Esophagus squamous epithelium (tissue), 5 donors: Measurements from ENCODE around the gene BNC2. TPM values are rescaled to one million over a fixed set of nuclear protein-coding genes. Genes with fewer than 3 reads are reported as not detected.

Experiments used
- DNase-seq: peaks from one replicate; lab custom pipeline; 2025; lab: John Stamatoyannopoulos, UW
- H3K27ac ChIP-seq, 4 donors: fragments of 200-600 bp; sonication (generic); one replicate each; pipeline ENCODE4 v1.5.1; 2016 to 2019; ENCODE audit warnings: mild to moderate bottlenecking in 1 of 4
- H3K27me3 ChIP-seq, 4 donors: fragments of 200-600 bp; sonication (generic); 1 replicate in 3 of 4; 2 replicates in 1 of 4; pipeline versions ENCODE4 v1.5.1 to v1.6.0; 2017 to 2021; ENCODE audit warnings: antibody characterized with exemption in 1 of 4
- H3K36me3 ChIP-seq, 3 donors: fragments of 200-600 bp; sonication (generic); one replicate each; pipeline ENCODE4 v1.5.1; 2016 to 2019
- H3K4me1 ChIP-seq, 3 donors: fragments of 200-600 bp; sonication (generic); one replicate each; pipeline ENCODE4 v1.5.1; 2017 to 2019
- H3K4me3 ChIP-seq, 4 donors: fragments of 200-600 bp; sonication (generic); 1 replicate in 3 of 4; 2 replicates in 1 of 4; pipeline ENCODE4 v1.5.1; 2016 to 2019; ENCODE audit warnings: mild to moderate bottlenecking in 2 of 4, moderate library complexity in 1 of 4
- H3K9me3 ChIP-seq, 3 donors: fragments of 200-600 bp; sonication (generic); one replicate each; pipeline ENCODE4 v1.5.1; 2016 to 2019
- POLR2A ChIP-seq, 4 donors: fragments of 450-650 bp; IDR thresholded peaks; one replicate each; pipeline ENCODE4 v1.6.1; 2017; ENCODE audit warnings: antibody characterized with exemption in 4 of 4, mild to moderate bottlenecking in 4 of 4, moderate library complexity in 3 of 4
- WGBS, 2 donors: methylation state at CpG; one replicate each; pipeline ENCODE4 v1.1.5; 2018; 5-methylcytosine and 5-hydroxymethylcytosine counted together
- intact Hi-C: fragments of 100-400 bp; cut with DNase I; formaldehyde crosslinking; loops from one replicate; pipeline ENCODE4 v1.15.0; 2022
- total RNA-seq, 4 donors: library from RNA; depleted of rRNA; stranded (reverse); fragments of >200 nt; gene quantifications; one replicate each; pipeline ENCODE4 v1.1.0, GENCODE V29; 2016
- TF ChIP-seq, protein P1 (sequence below), 6 experiments: fragments of 450-650 bp in 4 of 6; fragments of 200-600 bp in 2 of 6; sonication (generic) in 2 of 6; IDR thresholded peaks; one replicate each; pipeline ENCODE4 v1.5.1; 2016 to 2019; ENCODE audit warnings: antibody characterized with exemption in 6 of 6, mild to moderate bottlenecking in 4 of 6, moderate library complexity in 4 of 6
- donor health status: DM: yes; HTN: yes; CAD: no.

Gene BNC2
- total RNA-seq, 4 donors from 2014 or later = 3.6 to 41.8 (median 8.5) TPM

DNA sequence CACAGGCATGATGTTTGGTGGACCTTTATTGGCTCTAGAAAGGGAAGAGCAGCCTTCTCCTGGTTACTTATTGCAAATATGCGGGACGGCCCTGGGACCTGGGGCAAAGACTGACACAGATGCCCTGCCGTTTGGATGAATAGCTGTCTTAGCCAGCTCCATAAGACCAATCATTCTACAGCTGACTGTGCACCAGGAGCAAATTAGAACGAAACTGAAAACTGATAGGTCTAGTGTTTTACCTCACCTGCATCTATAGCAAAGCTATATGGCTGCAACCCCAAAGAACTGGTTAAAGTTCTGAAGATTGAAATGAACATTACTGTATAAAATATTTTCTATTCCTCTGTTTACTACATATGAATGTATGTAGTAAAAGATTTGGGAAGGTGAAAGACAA lies 34.2 kb upstream of the BNC2 start:
- Histone ChIP-seq H3K27me3 (no peaks in the 10 kb centered on the region), H3K4me3 (no peak overlapping the region), H3K27ac (no peak overlapping the region), H3K36me3 (no peaks in the 10 kb centered on the region), H3K9me3 (no peaks in the 10 kb centered on the region), H3K4me1 (no peaks in the 10 kb centered on the region)
- TF ChIP-seq, protein P1, sequence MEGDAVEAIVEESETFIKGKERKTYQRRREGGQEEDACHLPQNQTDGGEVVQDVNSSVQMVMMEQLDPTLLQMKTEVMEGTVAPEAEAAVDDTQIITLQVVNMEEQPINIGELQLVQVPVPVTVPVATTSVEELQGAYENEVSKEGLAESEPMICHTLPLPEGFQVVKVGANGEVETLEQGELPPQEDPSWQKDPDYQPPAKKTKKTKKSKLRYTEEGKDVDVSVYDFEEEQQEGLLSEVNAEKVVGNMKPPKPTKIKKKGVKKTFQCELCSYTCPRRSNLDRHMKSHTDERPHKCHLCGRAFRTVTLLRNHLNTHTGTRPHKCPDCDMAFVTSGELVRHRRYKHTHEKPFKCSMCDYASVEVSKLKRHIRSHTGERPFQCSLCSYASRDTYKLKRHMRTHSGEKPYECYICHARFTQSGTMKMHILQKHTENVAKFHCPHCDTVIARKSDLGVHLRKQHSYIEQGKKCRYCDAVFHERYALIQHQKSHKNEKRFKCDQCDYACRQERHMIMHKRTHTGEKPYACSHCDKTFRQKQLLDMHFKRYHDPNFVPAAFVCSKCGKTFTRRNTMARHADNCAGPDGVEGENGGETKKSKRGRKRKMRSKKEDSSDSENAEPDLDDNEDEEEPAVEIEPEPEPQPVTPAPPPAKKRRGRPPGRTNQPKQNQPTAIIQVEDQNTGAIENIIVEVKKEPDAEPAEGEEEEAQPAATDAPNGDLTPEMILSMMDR (IDR thresholded peaks at IDR 0.05) = no peak
- no peak for TF ChIP-seq POLR2A (IDR thresholded peaks at IDR 0.05)
- no peak for DNase-seq
- 65 to 83% methylated on average over 1 to 4 of the region's 4 CpGs for WGBS, 2 donors
- intact Hi-C loops = no loop called here

DNA sequence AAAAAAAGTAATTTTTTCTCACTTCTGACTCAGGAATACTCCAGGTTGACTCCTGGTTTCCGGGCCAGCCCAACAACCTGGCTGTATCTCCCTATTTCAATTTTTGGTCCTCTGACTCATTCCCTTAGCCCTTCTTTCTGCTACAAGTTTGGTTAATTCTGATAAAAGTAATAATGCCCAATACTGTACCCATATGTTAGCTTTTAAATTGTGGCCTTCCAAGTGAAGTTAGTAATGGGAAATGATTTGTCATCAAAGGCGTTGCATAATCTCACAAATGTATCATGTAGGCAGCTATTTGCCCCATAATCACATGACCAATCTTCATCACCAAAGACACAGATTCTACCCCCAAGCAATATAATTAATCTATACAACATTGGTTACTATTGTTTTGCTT lies 31.1 kb upstream of the BNC2 start:
- H3K36me3 ChIP-seq = no peaks in the 10 kb centered on the region
- intact Hi-C loops = no loop called here
- H3K9me3 ChIP-seq = no peaks in the 10 kb centered on the region
- TF ChIP-seq, protein P1 (IDR thresholded peaks at IDR 0.05) = no peak
- no peak for TF ChIP-seq POLR2A (IDR thresholded peaks at IDR 0.05)
- no peak overlapping the region for H3K27ac ChIP-seq
- no peaks in the 10 kb centered on the region for H3K27me3 ChIP-seq
- no peaks in the 10 kb centered on the region for H3K4me1 ChIP-seq
- 41 to 63% methylated on average over 2 of the region's 2 CpGs for WGBS, 2 donors
- no peak overlapping the region for H3K4me3 ChIP-seq
- DNase-seq = no peak

DNA sequence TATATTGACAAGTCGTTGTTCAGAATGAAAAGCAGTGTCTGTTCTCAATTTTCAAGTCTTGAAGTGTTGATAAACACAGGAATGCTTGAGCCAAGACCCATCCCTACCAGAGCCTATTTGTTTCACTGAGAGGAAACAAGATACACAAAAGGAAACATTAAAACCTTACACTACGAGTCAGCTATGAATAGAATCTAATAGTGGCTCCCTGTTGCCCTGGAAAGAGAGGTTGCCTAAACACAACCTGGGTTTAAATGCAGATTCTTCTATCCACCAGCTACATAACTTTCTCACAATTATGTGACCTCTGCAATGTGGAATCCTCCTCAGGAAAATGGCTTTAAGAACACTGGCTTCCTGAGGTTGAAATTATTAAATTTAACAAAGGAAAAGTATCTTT lies 29.1 kb upstream of the BNC2 start:
- DNase-seq = no peak
- H3K27ac ChIP-seq = no peak overlapping the region
- no peaks in the 10 kb centered on the region for H3K36me3 ChIP-seq
- H3K4me1 ChIP-seq = no peaks in the 10 kb centered on the region
- no peaks in the 10 kb centered on the region for H3K27me3 ChIP-seq
- H3K4me3 ChIP-seq = no peak overlapping the region
- 16% methylated on average over 2 of the region's 2 CpGs for WGBS, 2 donors
- TF ChIP-seq, protein P1 (IDR thresholded peaks at IDR 0.05) = no peak
- TF ChIP-seq POLR2A (IDR thresholded peaks at IDR 0.05) = no peak
- H3K9me3 ChIP-seq = no peaks in the 10 kb centered on the region
- intact Hi-C loops = no loop called here

DNA sequence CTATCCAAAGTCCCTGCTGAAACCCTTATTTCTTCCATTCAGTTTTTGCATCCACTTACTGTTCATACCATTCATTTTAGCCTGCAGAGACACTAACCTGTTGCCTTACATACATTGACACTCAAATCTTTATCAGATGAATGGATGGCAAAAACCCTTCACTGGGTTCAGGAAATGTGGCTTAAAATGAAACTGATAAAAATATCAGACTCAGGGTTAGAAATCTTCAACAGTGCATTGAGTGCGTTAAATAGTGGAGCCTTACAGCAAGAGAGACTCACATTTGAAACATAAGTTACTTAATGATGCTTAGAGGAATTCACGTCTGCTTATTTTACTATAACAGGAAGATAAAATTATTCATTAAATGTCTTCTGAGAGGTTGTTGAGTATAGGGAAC lies 28.0 kb upstream of the BNC2 start:
- intact Hi-C loops = no loop called here
- Histone ChIP-seq H3K36me3 (no peaks in the 10 kb centered on the region), H3K9me3 (no peaks in the 10 kb centered on the region), H3K27me3 (no peaks in the 10 kb centered on the region), H3K4me3 (no peak overlapping the region), H3K4me1 (no peaks in the 10 kb centered on the region), H3K27ac (no peak overlapping the region)
- no peak for TF ChIP-seq POLR2A (IDR thresholded peaks at IDR 0.05)
- TF ChIP-seq, protein P1 (IDR thresholded peaks at IDR 0.05) = no peak
- no peak for DNase-seq
- 76 to 82% methylated on average over 2 of the region's 2 CpGs for WGBS, 2 donors

DNA sequence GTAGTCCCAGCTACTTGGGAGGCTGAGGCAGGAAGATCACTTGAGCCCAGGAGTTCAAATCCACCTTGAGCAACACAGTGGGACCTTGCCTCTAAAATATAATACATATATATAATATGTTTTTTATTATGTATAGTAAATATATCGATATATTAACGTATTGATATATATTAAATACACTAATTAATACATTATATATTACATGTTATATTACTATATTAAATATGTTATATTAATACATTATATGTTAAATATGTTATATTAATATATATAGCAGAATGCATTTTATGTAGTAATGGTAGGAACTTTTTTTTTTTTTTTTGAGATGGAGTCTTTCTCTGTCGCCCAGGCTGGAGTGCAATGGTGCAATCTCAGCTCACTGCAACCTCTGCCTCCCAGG lies 18.1 kb upstream of the BNC2 start:
- Histone ChIP-seq H3K9me3 (no peaks in the 10 kb centered on the region), H3K36me3 (no peaks in the 10 kb centered on the region), H3K27ac (no peak overlapping the region), H3K4me3 (no peak overlapping the region), H3K27me3 (no peaks in the 10 kb centered on the region), H3K4me1 (peaks cover 0 to 13% (median 0%) of the 10 kb centered on the region in 3 donors)
- intact Hi-C loops = no loop called here
- 90 to 97% methylated on average over 3 of the region's 3 CpGs for WGBS, 2 donors
- no peak for DNase-seq
- TF ChIP-seq, protein P1 (IDR thresholded peaks at IDR 0.05) = no peak
- TF ChIP-seq POLR2A (IDR thresholded peaks at IDR 0.05) = no peak
